HG02884 (cell line): ENCODE data around the gene GSTO2.

Experiments
- ATAC-seq: cut with Tn5 transposase; IDR thresholded peaks from one replicate; pipeline ENCODE4 v1.9.1; 2021; ENCODE audit warnings: mild to moderate bottlenecking, moderate library complexity; ENCODE audit not compliant: unreplicated experiment

Gene GSTO2

DNA sequence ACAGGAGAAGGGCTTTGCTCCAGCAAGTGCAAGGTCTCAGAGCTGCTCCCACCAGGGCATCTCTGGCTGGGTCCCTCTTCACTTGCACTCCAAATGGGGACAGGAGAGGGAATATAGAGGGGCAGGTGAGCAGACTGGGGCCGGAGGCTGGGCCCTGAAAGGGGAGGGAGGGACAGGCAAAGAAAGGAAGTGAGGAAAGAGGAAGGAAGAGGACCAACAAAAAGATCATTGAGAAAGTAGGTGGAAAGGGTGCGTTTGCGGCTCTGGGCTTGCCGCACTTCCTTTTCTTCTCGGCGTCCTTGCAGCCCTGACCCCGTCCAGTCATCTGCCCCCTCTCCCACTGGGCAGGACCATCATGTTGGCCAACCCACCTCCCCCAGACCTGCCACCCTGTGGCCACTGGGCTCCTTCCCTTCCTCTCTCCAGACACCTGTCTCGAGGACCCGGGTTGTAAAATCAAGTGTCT, 55.3 kb downstream of the GSTO2 start:
- ATAC-seq, result no peak

DNA sequence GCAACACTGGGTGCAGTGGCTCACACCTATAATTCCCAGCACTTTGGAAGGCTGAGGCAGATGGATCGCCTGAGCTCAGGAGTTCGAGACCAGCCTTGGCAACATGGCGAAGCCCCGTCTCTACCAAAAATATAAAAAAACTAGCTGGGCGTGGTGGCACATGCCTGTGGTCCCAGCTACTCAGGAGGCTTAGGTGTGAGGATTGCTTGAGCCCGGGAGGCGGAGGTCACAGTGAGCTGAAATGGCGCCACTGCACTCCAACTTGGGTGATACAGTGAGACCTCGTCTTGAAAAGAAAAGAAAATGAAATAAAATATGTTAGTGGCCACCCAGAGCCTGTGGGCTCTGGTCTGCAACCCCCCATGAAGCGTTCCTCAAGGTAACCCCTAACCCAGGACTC, 55.9 kb downstream of the GSTO2 start:
- ATAC-seq, result no peak

- no peak for ATAC-seq
These were observed 56.8 kb downstream of the GSTO2 start for GRCh38 chr10:104325436-104326435.

GRCh38 chr10:104326991-104327610, 58.1 kb downstream of the GSTO2 start:
- no peak for ATAC-seq

DNA sequence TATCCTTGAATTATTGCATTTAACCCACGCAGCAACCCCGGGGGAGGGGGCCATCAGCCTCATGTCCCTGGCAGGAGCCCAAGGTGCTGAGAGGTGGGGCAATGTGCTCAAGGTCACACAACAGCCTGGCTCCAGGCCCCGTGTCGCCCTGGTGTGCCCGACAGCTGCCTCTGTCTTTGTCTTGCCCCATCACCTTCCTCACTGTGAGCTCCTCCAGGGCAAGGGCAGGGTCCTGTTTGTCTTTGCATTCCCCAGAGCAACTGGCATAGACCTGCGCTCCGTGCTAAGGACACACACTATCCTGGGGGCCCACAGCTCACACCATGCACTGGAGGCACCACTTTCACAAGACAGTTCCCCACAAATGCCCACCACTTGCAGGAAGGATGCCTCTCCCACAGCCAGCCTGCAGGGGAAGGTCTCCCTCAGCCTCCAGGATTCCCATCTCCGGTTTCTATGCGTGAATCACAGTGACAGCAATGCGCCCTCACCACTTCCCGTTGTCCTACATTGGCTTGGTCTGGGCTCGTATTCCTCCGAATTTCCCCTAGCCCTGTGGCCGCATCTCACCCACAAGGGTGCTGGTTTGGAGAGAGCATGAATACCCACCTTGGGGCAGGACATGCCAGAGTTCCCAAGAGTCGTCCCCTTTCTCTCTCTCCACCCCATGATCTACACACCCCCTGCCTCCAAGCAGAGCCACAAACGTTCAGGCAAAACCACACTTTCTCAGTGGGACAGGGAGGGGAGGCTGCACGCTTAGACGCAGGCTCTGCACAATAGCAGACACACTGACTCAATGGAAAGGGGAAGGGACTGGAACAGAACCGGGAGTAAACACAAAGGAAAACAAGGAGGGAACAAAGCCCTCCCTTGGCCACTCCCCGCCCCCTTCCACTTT, 59.0 kb downstream of the GSTO2 start:
- ATAC-seq, result no peak

DNA sequence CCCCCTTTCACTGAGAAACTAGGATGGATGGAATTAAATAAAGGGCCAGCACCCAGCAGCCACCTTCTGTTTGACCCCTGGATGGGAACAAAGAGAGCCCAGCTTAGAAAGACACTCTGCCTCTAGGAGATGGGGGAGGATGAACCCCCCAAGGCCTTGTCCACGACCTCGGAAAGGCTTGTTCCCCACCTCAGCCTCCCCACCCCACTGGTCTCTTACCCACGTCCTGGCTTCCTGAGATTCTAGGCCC, 59.6 kb downstream of the GSTO2 start:
- ATAC-seq, result no peak

DNA sequence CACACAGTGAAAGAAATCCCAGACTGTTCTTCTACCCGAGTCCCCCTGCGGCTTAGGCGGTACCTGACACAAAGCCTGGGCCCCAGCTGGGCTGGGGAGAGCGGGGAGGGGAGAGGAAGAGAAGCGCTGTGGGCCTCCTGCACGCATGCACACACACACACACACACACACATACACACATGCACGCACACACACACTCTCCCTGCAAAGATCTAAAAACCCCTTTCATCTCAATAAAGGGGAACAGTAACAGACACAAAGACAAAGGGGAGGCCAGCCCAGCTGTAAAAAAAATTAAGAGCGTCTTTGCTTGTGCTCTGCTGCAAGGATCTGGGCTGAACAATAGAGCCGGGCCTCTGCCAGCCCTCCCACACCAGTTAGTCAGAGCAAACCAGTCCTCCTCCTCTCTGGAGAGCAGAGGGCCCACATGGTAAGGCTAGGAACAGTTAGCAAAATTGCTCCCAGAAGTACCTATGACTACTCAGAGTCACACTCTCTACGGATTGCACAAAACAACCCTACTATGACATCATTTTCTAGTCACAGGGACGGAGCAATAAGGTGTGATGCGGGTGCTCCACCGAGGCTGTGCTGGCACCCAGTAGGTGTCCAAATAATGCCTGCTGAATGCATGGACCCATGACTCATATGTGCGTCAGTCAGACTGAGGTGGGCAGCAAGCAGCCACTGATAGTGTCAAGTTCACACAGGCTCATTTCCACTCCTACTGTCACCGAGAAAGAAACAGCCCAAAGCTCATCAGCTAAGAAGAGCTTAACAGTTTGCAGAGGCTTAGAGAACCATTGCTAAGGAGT, 60.1 kb downstream of the GSTO2 start:
- ATAC-seq, result peak; percentile 55

- ATAC-seq, result no peak
These were observed 60.8 kb downstream of the GSTO2 start for GRCh38 chr10:104329735-104330134.

GRCh38 chr10:104330168-104331110, 61.5 kb downstream of the GSTO2 start:
- no peak for ATAC-seq

- no peak for ATAC-seq
These were observed 62.3 kb downstream of the GSTO2 start for GRCh38 chr10:104331208-104331838.

- no peak for ATAC-seq
These were observed 63.5 kb downstream of the GSTO2 start for GRCh38 chr10:104332243-104333031.

DNA sequence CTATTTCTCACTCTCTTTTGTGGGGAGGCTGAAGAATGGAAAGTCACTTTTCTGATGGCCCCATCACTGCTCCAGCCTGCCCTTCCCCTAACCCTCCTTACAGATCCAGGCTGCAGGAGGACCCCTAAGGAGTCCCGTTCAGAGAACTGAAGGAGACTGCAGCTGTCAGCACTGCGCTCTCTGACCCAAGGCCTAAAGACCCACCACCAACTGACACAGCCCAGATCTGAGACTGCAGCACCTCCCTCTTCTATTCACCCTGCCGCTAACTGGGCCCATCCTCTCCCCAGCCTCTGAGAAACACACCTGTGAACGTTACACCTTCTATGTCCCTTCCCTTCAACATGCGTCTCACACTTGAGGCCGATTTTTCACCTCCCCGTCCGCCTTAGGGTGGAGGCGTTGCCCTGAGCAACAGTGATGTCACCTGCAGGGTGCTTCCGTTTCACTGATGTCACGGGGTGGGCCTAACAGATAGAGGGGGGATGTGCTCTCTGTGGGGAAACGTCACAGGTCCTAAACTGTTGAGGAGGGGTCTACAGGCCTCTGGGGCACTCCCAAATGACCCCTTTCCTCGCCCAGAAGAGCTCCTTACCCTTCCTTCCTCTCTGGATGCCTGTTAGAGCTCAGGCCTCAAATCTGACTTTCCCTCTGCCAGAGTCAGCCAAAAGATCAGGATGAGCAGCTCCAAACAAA, 64.2 kb downstream of the GSTO2 start:
- no peak for ATAC-seq

DNA sequence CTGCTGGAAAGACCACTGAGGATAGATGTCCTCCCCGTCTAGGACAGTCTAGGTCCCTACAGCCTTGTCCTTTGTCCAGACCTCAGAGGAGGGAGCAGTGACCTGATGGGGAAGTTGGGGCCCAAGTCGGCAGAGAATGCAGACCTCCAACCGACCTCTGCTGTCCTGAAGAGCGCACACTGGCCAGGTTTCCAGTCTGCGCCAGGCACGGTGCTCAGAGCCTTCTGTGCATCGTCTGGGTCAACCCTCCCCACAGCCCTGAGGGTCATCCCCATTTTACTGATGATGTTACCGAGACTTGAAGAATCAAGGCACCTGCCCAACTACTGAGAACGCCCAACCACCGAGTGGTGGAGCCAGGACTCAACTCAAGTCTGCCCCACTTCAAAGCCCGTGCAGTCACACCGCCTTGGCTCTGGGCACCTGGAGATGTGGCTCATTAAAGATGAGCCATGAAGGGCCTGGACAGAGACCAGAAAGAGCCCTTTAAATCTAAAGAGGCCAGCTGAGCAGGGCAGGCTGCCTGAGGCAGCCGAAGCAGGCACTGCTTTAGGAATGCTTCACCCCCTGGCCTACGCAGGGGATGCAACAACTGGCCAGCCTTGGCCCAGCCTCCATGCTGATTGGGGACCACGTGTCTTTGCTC, 64.9 kb downstream of the GSTO2 start:
- no peak for ATAC-seq

DNA sequence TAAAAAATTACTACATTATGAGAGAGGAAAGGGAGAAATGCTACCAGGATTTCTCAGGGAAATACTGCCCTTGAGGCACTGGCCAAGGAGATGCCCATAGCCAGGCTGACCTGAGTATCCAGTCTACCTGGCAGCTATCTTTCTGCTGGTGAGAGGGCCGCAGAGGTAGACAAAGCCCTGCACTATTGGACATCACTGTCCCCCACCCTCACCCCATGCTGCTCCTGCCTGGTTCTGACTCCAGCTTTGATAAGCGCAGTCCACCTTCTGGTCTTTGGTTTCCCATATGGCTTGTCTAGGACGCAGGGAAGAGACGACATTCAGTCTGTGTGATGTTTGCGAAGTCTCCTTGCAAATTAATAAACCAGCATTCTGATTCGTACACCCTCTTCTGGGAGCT, 65.6 kb downstream of the GSTO2 start:
- no peak for ATAC-seq

GRCh38 chr10:104334965-104335650, 66.1 kb downstream of the GSTO2 start:
- ATAC-seq, result no peak

DNA sequence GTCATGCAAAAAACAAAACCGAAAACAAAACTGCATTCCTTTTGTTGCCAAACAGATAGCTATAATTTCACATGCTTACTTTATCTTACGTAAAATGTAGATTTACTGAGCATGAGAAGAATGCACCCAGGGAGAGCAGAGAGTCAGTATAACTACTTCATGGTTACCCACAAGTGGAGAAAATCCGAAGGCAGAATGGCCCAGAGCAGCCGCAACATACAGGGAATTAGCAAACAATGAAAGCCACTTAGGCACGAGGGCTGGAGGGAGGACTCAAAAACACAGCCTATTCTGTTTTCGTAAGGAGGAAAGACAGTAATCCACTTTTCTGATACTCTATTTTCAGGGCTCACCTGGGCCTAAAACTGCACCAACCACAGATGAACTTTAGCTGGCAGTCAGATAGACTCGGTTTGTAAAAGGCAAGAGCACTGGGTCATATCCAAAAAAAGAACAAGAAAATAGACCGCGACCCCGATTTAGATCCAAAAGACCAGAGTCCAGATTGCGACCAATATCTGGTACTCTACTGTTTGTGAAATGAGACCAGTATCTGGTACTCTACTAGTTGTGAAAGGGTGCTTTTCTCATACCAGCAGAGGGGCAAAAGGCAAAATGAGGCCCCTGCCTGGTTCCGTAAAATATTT, 68.0 kb downstream of the GSTO2 start:
- no peak for ATAC-seq
